A673 (cell line): ENCODE measurements around the gene DIP2C.

Experiments used
- EZH2 ChIP-seq: fragments of 200-600 bp; sonication (generic); IDR thresholded peaks from 2 replicates; pipeline ENCODE4 v1.6.1; 2017; ENCODE audit warnings: borderline replicate concordance, low read depth, mild to moderate bottlenecking, mixed read lengths, antibody characterized with exemption, low read length; ENCODE audit not compliant: poor library complexity, severe bottlenecking
- TF ChIP-seq, protein P1 (sequence below): fragments of 300-800, 200-600 bp; sonication (generic); conservative IDR thresholded peaks from 2 replicates; pipeline ENCODE4 v1.5.1; 2017; ENCODE audit warnings: low read depth, mild to moderate bottlenecking, antibody characterized with exemption, low read length, moderate library complexity, mixed read lengths

- TF ChIP-seq EZH2, result no peak
- TF ChIP-seq, protein P1, sequence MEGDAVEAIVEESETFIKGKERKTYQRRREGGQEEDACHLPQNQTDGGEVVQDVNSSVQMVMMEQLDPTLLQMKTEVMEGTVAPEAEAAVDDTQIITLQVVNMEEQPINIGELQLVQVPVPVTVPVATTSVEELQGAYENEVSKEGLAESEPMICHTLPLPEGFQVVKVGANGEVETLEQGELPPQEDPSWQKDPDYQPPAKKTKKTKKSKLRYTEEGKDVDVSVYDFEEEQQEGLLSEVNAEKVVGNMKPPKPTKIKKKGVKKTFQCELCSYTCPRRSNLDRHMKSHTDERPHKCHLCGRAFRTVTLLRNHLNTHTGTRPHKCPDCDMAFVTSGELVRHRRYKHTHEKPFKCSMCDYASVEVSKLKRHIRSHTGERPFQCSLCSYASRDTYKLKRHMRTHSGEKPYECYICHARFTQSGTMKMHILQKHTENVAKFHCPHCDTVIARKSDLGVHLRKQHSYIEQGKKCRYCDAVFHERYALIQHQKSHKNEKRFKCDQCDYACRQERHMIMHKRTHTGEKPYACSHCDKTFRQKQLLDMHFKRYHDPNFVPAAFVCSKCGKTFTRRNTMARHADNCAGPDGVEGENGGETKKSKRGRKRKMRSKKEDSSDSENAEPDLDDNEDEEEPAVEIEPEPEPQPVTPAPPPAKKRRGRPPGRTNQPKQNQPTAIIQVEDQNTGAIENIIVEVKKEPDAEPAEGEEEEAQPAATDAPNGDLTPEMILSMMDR, result no peak
These were observed 323.3 kb downstream of the DIP2C start for GRCh38 chr10:366186-366585.
